ENCODE results near the gene FBXO42. TPM values are rescaled to one million over a fixed set of nuclear protein-coding genes. Genes with fewer than 3 reads are reported as not detected.

FBXO42 gene
- total and polyA plus RNA-seq, 2 experiments from 2014 or later, result 28.6 to 40.8 TPM

GRCh38 chr1:16199157-16199501, 153.2 kb downstream of the FBXO42 start:
- no peak for DNase-seq (ENCODE audit: low read depth in 1 of 2, low spot score in 1 of 2)
- no peak for TF ChIP-seq CTCF (IDR thresholded peaks at IDR 0.05; ENCODE audit: low read depth, low read length)
- Histone ChIP-seq H3K27me3 (no peaks in the 10 kb centered on the region), H3K36me3 (no peaks in the 10 kb centered on the region), H3K4me3 (no peak overlapping the region), H3K27ac (no peak overlapping the region), H3K9me3 (ENCODE audit: low read depth) (no peaks in the 10 kb centered on the region), H3K4me1 (ENCODE audit: low read depth) (peaks cover 9% of the 10 kb centered on the region)

GRCh38 chr1:16198444-16199156, 153.7 kb downstream of the FBXO42 start:
- H3K4me3 ChIP-seq, result no peak overlapping the region
- no peak overlapping the region for H3K27ac ChIP-seq
- no peak for TF ChIP-seq CTCF (IDR thresholded peaks at IDR 0.05; ENCODE audit: low read depth, low read length)

GRCh38 chr1:16196874-16197273, 155.4 kb downstream of the FBXO42 start:
- Histone ChIP-seq H3K36me3 (no peaks in the 10 kb centered on the region), H3K27ac (no peak overlapping the region), H3K9me3 (ENCODE audit: low read depth) (no peaks in the 10 kb centered on the region), H3K4me1 (ENCODE audit: low read depth) (no peaks in the 10 kb centered on the region), H3K4me3 (no peak overlapping the region), H3K27me3 (no peaks in the 10 kb centered on the region)
- TF ChIP-seq CTCF (IDR thresholded peaks at IDR 0.05; ENCODE audit: low read depth, low read length), result no peak
- no peak for DNase-seq (ENCODE audit: low read depth in 1 of 2, low spot score in 1 of 2)

More at GRCh38 chr1:16198444-16199156, 153.7 kb downstream of the FBXO42 start:
- no peaks in the 10 kb centered on the region for H3K27me3 ChIP-seq
- H3K36me3 ChIP-seq, result no peaks in the 10 kb centered on the region
- no peaks in the 10 kb centered on the region for H3K9me3 ChIP-seq (ENCODE audit: low read depth)
- no peak for DNase-seq (ENCODE audit: low read depth in 1 of 2, low spot score in 1 of 2)
- H3K4me1 ChIP-seq (ENCODE audit: low read depth), result peaks cover 9% of the 10 kb centered on the region

Other genes starting within 250 kb of the FBXO42 start
- gene EPHA2, start 196.4 kb downstream of the FBXO42 start, total RNA-seq, result 21.6 and 26.2 TPM in 2 replicates
- 9.8 and 14.0 TPM in 2 replicates for gene EPHA2, start 196.4 kb downstream of the FBXO42 start, polyA plus RNA-seq
- gene ARHGEF19, start 139.8 kb downstream of the FBXO42 start, total RNA-seq, result 3.5 and 4.0 TPM in 2 replicates
- 6.7 and 11.6 TPM in 2 replicates for gene ARHGEF19, start 139.8 kb downstream of the FBXO42 start, polyA plus RNA-seq
- gene CPLANE2, start 115.3 kb downstream of the FBXO42 start, total RNA-seq, result 20.5 and 26.5 TPM in 2 replicates
- gene CPLANE2, start 115.3 kb downstream of the FBXO42 start, polyA plus RNA-seq, result 7.2 and 9.1 TPM in 2 replicates
- 75.9 and 81.7 TPM in 2 replicates for gene SZRD1, start 14.8 kb upstream of the FBXO42 start, total RNA-seq
- 53.1 and 58.5 TPM in 2 replicates for gene SZRD1, start 14.8 kb upstream of the FBXO42 start, polyA plus RNA-seq
- gene SPATA21, start 84.9 kb upstream of the FBXO42 start, total RNA-seq, result 0.18 TPM in 1 of 2 replicates, not detected in the other
- not detected in 2 replicates for gene SPATA21, start 84.9 kb upstream of the FBXO42 start, polyA plus RNA-seq
- gene NECAP2, start 88.2 kb upstream of the FBXO42 start, total RNA-seq, result 34.4 and 41.0 TPM in 2 replicates
- 38.4 and 42.6 TPM in 2 replicates for gene NECAP2, start 88.2 kb upstream of the FBXO42 start, polyA plus RNA-seq
- gene RNU1-1, start 161.8 kb upstream of the FBXO42 start, total RNA-seq, result under 0.01 TPM in 2 replicates
- gene RNU1-1, start 161.8 kb upstream of the FBXO42 start, polyA plus RNA-seq, result 3.8 TPM in 1 of 2 replicates, not detected in the other

Data from cardiac muscle cell (in vitro differentiated cells and primary cell).